Breast epithelium (tissue), 4 donors: ENCODE data around the gene KCNJ4. TPM values are rescaled to one million over a fixed set of nuclear protein-coding genes. Genes with fewer than 3 reads are reported as not detected.

ENCODE experiments used
- DNase-seq, 2 donors: peaks; one replicate each; pipeline ENCODE4 v3.0.0-alpha.2; 2019; ENCODE audit warnings: low spot score in 2 of 2
- H3K27ac ChIP-seq, 2 donors: fragments of 200-600 bp; sonication (generic) in 1 of 2; one replicate each; pipeline ENCODE4 v1.5.1; 2016 to 2019; ENCODE audit warnings: mild to moderate bottlenecking in 1 of 2
- H3K27me3 ChIP-seq, 2 donors: fragments of 200-600 bp; sonication (generic) in 1 of 2; one replicate each; pipeline versions ENCODE4 v1.5.1 to v1.6.0; 2017 to 2019; ENCODE audit warnings: control low read depth in 1 of 2, mild to moderate bottlenecking in 1 of 2
- H3K36me3 ChIP-seq: fragments of 200-600 bp; one replicate; pipeline ENCODE4 v1.5.1; 2019
- H3K4me1 ChIP-seq, 2 donors: fragments of 200-600 bp; sonication (generic); one replicate each; pipeline ENCODE4 v1.5.1; 2016 to 2019; ENCODE audit warnings: control low read depth in 1 of 2
- H3K4me3 ChIP-seq, 3 donors: fragments of 200-600 bp; sonication (generic); 1 replicate in 2 of 3; 2 replicates in 1 of 3; pipeline ENCODE4 v1.5.1; 2016 to 2019; ENCODE audit warnings: mild to moderate bottlenecking in 3 of 3, moderate library complexity in 2 of 3
- H3K9me3 ChIP-seq, 2 donors: fragments of 200-600 bp; sonication (generic) in 1 of 2; one replicate each; pipeline ENCODE4 v1.5.1; 2016 to 2019; ENCODE audit warnings: control low read depth in 1 of 2
- POLR2A ChIP-seq: fragments of 450-650 bp; IDR thresholded peaks from one replicate; pipeline ENCODE4 v1.6.1; 2016; ENCODE audit warnings: antibody characterized with exemption, mild to moderate bottlenecking, moderate library complexity
- POLR2AphosphoS5 ChIP-seq, 3 donors: sonication (generic); formaldehyde crosslinking; IDR thresholded peaks; one replicate each; pipeline ENCODE4 v1.6.1; 2017; ENCODE audit warnings: antibody characterized with exemption in 3 of 3
- intact Hi-C: fragments of 100-400 bp; cut with DNase I; formaldehyde crosslinking; loops from one replicate; pipeline ENCODE4 v1.15.1; 2023; ENCODE audit warnings: low total_unique reads
- total RNA-seq, 3 donors: library from RNA; depleted of rRNA; stranded (reverse); fragments of >200 nt; gene quantifications; one replicate each; pipeline ENCODE4 v1.1.0, GENCODE V29; 2016
- TF ChIP-seq, protein P1 (sequence below), 3 donors: fragments of 450-650 bp; IDR thresholded peaks; one replicate each; pipeline ENCODE4 v1.5.1; 2016 to 2017; ENCODE audit warnings: antibody characterized with exemption in 3 of 3, mild to moderate bottlenecking in 3 of 3, moderate library complexity in 3 of 3

The KCNJ4 gene
- total RNA-seq, 3 donors from 2014 or later: not detected

- intact Hi-C loops: no loop called here
- no peak overlapping the region for H3K4me3 ChIP-seq
- DNase-seq: no peak
- no peak for TF ChIP-seq POLR2A
- H3K36me3 ChIP-seq: no peaks in the 10 kb centered on the region
- H3K27me3 ChIP-seq: no peaks in the 10 kb centered on the region
- no peak overlapping the region for H3K27ac ChIP-seq
- no peaks in the 10 kb centered on the region for H3K9me3 ChIP-seq
- H3K4me1 ChIP-seq: no peaks in the 10 kb centered on the region
Measured at GRCh38 chr22:38432264-38432663, 22.7 kb downstream of the KCNJ4 start.

- Histone ChIP-seq H3K27ac (no peak overlapping the region), H3K4me1 (no peaks in the 10 kb centered on the region), H3K36me3 (no peaks in the 10 kb centered on the region), H3K4me3 (no peak overlapping the region), H3K9me3 (no peaks in the 10 kb centered on the region), H3K27me3 (no peaks in the 10 kb centered on the region)
- intact Hi-C loops: no loop called here
- no peak for TF ChIP-seq POLR2AphosphoS5 (IDR thresholded peaks at IDR 0.05)
- TF ChIP-seq, protein P1, sequence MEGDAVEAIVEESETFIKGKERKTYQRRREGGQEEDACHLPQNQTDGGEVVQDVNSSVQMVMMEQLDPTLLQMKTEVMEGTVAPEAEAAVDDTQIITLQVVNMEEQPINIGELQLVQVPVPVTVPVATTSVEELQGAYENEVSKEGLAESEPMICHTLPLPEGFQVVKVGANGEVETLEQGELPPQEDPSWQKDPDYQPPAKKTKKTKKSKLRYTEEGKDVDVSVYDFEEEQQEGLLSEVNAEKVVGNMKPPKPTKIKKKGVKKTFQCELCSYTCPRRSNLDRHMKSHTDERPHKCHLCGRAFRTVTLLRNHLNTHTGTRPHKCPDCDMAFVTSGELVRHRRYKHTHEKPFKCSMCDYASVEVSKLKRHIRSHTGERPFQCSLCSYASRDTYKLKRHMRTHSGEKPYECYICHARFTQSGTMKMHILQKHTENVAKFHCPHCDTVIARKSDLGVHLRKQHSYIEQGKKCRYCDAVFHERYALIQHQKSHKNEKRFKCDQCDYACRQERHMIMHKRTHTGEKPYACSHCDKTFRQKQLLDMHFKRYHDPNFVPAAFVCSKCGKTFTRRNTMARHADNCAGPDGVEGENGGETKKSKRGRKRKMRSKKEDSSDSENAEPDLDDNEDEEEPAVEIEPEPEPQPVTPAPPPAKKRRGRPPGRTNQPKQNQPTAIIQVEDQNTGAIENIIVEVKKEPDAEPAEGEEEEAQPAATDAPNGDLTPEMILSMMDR (IDR thresholded peaks at IDR 0.05): no peak
- TF ChIP-seq POLR2A: no peak
- no peak for DNase-seq
Measured at GRCh38 chr22:38431266-38432010, 23.6 kb downstream of the KCNJ4 start.

GRCh38 chr22:38429499-38430068 is 25.4 kb downstream of the KCNJ4 start:
- Histone ChIP-seq H3K9me3 (no peaks in the 10 kb centered on the region), H3K36me3 (no peaks in the 10 kb centered on the region), H3K4me1 (no peaks in the 10 kb centered on the region), H3K27ac (no peak overlapping the region), H3K4me3 (no peak overlapping the region), H3K27me3 (no peaks in the 10 kb centered on the region)
- TF ChIP-seq, protein P1 (IDR thresholded peaks at IDR 0.05): no peak
- no peak for TF ChIP-seq POLR2A
- TF ChIP-seq POLR2AphosphoS5 (IDR thresholded peaks at IDR 0.05): no peak
- DNase-seq: no peak
- intact Hi-C loops: loop anchor here (10.0 kb wide), 1 partner anchor 1245 kb away; the partner anchor contains the start of gene C1QTNF6

- intact Hi-C loops: loop anchor here (10.0 kb wide), 1 partner anchor 1244 kb away; the partner anchor contains the start of gene C1QTNF6
- H3K9me3 ChIP-seq: no peaks in the 10 kb centered on the region
- no peak overlapping the region for H3K4me3 ChIP-seq
- no peaks in the 10 kb centered on the region for H3K27me3 ChIP-seq
- no peaks in the 10 kb centered on the region for H3K36me3 ChIP-seq
- no peak for TF ChIP-seq POLR2AphosphoS5 (IDR thresholded peaks at IDR 0.05)
- TF ChIP-seq POLR2A: no peak
- TF ChIP-seq, protein P1 (IDR thresholded peaks at IDR 0.05): no peak
- no peak for DNase-seq
- H3K4me1 ChIP-seq: no peaks in the 10 kb centered on the region
- H3K27ac ChIP-seq: no peak overlapping the region
Measured at GRCh38 chr22:38428714-38429113, 26.3 kb downstream of the KCNJ4 start.

DNA sequence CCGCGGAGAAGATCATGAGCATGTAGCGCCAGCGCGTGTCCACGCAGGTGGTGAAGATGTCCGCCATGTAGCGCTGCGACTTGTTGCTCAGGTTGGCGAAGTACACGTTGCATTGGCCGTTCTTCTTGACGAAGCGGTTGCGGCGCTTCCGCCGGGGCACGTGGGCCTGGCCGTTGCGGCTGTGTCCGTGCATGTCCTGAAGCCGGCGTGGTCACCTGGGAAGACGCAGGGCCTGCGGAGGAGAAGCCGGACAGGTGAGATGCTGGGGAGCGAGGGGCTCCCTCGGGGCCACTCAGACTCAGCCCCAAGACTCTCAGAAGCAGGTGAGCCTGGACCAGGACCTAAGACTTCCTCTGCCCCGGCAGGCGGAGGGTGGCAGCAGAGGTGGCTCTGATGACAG is 27.1 kb downstream of the KCNJ4 start:
- DNase-seq: no peak
- intact Hi-C loops: loop anchor here (10.0 kb wide), 1 partner anchor 1243 kb away; the partner anchor contains the start of gene C1QTNF6
- H3K27ac ChIP-seq: no peak overlapping the region
- no peaks in the 10 kb centered on the region for H3K4me1 ChIP-seq
- no peaks in the 10 kb centered on the region for H3K9me3 ChIP-seq
- no peaks in the 10 kb centered on the region for H3K27me3 ChIP-seq
- no peak overlapping the region for H3K4me3 ChIP-seq
- TF ChIP-seq, protein P1 (IDR thresholded peaks at IDR 0.05): no peak
- TF ChIP-seq POLR2A (no peak), POLR2AphosphoS5 (IDR thresholded peaks at IDR 0.05) (no peak)
- H3K36me3 ChIP-seq: no peaks in the 10 kb centered on the region
